ENCODE measurements around the gene PINK1.

PINK1 gene

DNA sequence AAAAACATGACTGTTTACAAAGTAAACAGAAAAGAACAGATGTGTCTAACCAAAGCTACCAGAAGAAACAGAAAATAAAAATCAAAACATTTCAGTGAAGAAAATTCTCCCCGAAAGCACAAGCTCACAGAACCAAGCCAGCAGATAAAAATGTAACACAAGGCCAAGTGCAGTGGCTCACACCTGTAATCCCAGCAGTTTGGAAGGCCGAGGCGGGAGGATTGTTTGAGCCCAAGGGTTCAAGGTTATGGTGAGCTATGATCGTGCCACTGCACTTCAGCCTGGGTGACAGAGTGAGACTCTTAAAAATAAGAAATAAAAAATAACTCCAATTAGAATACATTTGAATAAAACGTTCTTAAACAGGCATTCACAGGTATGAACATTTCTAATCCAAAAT is 47.0 kb downstream of the PINK1 start:
- DNase-seq (ENCODE audit: low read depth in 2 of 2, low spot score in 1 of 2), result no peak

DNA sequence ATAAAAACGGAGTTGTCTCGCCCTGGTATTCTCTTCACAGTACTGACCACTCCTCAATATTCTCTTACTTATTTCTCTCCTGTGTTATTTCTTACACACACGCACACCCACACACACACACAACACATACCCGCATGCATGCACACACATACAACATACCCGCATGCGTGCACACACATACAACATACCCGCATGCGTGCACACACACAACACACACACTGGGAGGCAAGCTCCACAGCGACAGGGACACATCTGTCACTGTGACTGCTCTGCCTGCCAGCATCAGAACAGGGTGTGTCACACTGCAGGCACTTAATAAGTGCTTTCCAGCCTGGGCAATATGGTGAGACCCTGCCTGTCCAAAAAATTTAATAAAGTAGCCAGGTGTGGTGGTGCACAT is 48.7 kb downstream of the PINK1 start:
- no peak for DNase-seq (ENCODE audit: low read depth in 2 of 2, low spot score in 1 of 2)

DNA sequence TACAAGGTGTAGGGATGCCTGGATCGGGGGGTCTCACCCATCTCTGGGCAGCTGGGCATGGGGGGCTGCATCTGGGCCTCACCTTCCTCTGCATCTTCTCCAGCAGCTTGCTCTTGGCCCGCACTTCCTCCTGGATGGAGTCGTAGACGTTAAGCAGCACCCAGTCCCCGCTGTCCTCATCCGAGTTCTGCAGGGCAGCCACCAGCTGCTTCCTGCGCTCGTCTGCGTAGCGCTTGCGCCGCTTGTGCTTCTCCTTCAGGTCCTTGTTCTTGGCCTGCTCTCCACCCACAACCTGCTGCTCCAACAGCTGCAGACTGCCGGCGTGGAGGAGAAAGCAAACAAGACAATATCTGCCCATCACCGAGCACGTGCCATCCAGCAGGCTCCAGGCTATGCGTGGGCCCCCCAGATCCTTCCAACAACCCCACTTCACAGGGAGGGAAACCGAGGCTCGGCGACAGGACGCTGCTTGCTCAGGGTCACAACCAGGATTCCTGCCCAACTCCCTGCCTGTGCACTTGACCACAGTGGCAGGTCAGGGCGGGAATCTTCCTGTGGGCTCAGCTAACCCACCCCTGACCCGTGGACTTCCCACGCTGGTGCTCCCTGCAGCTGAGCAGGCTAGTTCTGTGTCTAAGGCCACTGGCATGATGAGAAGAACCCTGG is 49.4 kb downstream of the PINK1 start:
- DNase-seq (ENCODE audit: low read depth in 2 of 2, low spot score in 1 of 2), result no peak

DNA sequence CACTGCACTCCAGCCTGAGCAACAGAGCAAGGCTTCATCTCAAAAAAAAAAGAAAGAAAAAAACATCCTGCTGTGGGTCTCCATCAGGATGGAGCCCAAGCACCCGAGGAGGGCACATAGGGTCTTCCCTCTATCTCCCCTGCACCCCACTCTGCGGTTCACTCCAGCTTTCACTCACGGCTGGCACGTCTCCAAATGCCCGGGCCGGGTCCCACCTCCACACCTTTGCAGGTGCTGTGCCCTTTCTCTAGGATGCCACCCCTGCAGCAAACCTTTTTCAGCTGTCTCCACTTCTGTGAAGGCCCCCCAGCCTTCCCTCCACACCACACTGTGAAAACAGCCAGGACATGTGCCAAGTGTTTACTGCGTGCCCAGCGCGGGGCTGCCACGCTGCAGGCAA is 50.4 kb downstream of the PINK1 start:
- no peak for DNase-seq (ENCODE audit: low read depth in 2 of 2, low spot score in 1 of 2)

DNA sequence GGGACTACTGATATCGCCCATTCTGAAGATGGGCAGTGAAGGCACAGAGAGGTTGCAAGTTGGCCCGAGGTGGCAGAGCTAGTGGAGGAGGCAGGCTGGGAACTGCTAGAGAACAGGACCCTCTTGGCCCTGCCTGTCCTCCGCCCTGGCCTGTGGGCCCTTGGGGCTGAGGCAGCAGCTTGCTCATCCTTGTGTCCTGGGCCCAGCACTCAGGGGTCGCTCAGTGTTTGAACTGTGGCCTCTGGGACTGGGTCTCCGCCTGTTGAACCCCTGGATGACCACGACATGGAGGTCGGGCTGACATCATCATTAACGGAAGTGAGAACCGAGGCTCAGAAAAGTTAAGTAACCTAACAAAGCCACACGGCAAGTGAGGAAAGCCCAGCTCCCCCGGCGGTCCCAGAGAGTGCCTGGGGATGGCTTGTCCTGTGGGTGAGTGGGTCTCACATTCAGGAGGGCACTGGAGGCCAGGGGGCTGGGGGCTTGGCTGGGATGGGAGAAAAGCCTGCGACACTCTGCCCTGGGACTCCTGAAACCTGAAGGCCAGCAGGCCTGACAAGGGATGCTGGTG is 50.9 kb downstream of the PINK1 start:
- no peak for DNase-seq (ENCODE audit: low read depth in 2 of 2, low spot score in 1 of 2)

DNA sequence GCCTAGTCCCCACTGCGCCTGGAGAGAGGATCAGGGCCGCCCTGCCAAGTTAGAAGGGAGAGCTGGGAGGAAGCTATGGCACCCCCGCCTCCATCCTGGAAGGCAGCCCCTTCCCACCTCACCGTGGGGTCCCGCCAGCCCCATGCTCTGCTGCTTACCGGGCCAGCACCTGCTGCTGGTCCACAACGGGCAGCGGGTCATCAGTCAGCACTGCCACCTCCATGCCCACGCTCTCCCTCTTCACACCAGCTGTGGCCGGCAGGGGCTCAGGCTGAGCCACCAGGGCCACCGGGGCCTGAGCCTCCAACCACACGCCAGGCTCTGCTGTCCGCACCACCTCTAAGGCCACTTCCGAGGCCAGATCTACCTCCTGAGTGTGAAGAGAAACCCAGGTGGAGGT is 51.4 kb downstream of the PINK1 start:
- no peak for DNase-seq (ENCODE audit: low read depth in 2 of 2, low spot score in 1 of 2)

DNA sequence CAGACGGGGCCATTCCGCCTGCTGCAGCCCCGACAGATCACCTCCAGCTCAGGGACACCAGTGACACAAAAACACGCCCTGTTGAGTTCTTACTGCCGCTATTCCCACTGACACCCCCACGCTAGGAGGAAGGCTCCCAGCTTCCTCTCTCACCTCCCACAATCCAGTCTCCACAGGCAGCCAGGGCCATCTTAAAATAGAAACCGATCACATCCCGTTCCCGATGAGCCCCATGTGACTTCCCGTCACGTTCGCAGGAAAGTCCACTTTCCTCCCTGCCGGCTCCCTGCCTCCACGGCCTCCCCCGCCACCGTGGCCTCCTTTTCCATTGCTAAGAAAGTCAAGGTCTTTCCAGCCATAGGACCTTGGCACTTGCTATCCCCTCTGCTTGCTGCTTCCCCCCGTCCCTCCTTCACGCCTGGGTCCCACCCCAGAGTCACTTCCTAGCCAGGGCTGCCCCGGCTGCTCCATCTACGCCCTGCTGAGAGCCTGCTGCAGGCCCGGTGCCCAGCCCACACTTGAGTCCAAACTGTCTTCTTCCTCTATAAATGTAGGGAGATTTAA is 51.9 kb downstream of the PINK1 start:
- DNase-seq (ENCODE audit: low read depth in 2 of 2, low spot score in 1 of 2), result no peak

DNA sequence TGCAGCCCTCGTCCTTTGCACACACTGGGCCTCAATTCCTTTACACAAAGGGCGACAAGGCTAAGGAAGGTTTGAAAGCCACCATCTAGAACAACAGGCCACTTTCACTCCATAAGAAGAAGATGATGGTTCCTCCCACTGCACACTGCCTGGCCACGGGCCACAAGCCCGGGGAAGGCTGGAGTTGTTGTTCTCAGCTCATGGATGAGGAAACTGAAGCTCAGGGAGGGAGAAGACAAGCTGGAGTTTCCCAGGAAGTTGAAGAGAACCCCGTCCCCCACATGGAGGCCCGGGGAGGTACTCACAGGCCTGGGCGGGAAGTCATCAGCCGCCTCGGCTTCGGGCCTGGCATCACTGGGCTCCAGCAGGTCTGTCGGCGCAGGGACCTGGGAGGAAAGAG is 52.5 kb downstream of the PINK1 start:
- DNase-seq (ENCODE audit: low read depth in 2 of 2, low spot score in 1 of 2), result no peak

DNA sequence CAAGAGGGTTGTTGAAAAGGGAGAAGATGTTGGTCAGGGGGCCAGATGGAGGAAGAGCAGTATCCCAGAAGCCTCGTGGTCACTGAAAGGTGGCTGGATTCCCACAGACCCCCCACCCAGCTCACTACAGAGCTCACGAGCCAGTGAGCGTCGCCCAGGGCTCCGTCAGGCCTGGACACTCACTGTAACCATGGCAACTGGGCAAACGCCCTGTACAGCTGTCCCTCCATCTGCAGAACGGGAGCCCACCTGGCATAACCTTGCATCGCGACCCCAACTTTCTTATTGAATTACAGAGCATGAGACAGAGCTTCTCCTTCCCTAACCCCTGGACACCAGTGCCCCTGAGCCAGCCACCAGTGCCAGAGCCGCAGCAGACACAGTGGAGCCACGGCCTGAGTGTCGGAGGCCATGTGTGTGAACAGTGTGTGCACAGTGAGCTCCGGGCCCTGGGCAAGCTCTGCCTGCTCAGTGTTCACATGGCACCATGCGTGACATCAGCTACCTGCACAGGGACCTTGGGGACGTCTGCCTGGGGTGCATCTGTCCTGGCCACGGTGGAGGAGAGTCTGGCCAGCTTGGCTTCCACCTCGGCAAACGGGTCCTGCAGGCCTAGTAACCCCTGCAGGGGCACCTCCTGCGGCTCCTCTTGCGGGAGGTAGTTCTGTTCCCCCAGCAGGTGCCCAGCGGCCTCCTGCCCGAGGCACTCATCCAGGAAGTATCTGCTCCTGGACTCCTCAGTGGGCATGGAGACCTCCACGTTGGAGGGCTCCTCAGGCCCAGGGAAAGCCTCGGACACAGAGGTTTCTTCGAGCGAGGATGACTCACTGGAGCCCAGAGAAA is 53.8 kb downstream of the PINK1 start:
- no peak for DNase-seq (ENCODE audit: low read depth in 2 of 2, low spot score in 1 of 2)

DNA sequence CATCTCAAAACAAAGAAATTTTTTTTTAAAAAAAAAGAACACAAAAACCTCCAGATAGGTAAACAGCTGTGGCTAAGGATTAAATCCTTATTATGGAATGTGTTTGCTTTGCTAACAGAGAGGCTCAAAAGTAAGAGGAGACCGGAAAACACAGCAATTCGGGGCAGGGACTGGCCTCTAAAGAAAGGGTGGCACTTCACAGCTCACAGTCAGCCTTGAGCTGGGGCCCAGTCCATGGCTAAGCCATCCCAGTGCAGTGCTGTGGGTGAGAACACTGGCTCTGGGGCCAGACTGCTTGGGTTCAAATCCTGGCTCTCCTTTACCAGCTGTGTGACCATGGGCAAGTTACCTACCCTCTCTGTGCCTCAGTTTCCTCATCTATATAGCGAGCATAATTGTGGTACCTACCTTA is 56.4 kb downstream of the PINK1 start:
- DNase-seq (ENCODE audit: low read depth in 2 of 2, low spot score in 1 of 2), result no peak

DNA sequence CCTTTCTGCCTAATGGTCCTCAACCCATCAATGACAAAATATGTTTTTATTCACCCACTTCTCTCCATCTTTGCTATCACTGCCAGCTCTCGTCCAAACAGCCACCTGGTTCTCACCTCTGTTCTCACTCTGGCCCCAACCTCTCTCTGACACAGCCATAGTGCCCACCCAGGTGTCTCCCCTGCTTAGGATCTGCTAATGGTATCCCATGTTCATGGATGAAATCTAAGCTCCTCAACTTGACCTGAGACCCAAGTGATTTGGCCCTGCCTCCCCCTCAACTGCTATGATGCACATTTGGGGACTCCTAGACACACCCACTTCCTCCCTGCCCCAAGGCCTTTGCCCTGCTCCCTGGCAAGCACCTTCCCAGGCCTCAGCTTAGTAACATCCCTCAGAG is 58.6 kb downstream of the PINK1 start:
- DNase-seq (ENCODE audit: low read depth in 2 of 2, low spot score in 1 of 2), result no peak

DNA sequence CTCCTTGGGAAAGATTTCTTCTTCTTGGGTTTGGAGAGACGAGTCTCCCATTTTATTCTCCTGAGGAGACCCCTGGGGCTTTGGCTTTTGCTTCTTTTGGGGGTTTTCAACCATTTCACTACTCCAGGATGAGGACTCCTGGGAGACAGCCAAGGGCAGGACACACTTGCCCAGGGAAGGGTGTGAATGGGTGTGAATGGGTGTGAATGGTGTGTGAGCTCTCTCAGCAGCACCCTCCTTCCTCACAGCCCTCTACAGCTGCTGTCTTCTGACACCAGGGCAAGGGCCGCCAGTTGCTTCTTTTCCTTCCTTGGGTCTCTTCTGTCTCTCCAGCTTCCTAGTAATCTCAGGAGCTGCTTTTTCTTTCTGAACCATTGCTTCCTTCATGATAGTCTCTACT is 60.4 kb downstream of the PINK1 start:
- no peak for DNase-seq (ENCODE audit: low read depth in 2 of 2, low spot score in 1 of 2)

DNA sequence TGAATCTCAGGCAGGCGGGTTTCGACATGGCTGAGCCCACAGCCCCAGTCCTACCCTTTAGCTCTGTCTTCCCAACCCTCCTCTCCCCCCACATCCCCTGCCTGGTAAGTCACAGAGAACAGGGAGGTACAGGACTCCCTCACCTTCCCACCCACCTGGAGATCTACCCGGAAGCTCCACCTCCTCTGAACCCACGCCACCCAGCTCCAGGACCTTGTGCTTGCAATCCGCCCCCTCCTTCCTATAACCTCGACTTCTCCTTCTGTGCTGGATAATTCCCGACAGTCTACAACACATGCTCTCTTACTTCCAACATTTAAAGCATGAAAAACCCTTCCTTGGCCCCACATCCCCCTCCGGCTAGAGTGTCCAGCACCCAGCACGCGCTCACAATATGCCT is 62.3 kb downstream of the PINK1 start:
- no peak for DNase-seq (ENCODE audit: low read depth in 2 of 2, low spot score in 1 of 2)

DNA sequence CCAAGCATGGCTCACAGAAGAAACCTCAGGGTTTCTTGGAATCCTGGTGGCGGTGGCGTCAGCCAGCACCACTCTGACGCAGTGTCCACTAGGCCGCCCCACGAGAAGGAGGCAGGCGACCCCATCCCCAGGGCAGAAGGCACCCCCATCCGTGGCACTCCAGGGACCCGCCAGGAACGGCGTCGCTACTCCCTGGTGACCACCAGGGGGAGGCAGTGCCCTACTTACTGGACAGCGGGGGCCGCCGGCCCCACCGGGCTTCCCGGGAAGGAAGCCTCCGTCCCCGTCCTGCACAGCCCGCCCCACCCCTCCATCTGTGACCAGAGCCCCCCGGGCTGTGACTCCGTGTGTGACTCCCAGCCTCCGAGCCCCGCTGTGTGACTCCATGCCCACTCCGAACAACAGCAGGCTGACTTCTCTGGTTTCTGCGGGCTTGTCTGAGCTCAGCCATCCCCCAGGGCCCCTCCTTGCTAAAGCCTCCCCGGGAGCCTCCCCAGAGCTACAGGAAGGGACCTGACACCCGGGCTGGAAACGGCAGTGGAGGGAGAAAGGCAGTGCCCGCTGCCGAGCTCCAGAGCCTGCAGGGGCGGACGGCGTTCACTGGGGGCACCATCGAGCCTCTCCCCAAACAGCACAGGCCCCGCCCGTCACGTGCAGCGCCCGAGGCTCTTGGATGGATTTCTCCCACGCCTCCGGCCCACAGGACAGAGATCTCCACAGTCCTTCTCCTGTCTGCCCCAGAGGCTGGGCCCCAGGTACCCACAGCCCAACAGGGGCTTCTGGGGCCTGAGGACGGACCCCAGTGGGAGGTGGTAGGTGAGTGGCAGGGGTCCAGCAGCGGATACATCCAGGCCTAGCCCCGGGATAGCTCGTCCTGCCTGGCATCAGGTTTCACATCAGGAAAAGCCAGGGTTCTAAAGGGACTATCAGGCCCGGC is 63.4 kb downstream of the PINK1 start:
- DNase-seq (ENCODE audit: low read depth in 2 of 2, low spot score in 1 of 2), result peak; percentile 34 to 42

DNA sequence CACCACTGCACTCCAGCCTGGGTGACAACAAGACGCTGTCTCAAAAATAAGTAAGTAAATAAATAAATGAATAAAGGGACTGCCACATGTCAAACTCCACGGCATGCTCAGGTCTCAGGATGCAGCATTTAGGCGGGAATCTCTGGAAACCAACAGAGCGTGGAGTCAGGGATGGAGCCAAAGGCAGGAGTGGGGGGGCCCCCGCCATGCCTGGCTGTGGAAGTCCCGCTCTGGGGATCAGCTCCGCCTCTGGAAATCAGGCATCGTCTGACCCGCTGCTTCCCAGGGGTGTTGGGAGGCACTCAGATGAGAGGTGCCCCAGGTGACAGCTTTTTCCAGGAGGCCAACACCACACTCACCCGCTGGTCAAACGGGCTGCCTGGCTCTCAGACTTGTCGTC is 64.3 kb downstream of the PINK1 start:
- DNase-seq (ENCODE audit: low read depth in 2 of 2, low spot score in 1 of 2), result no peak

DNA sequence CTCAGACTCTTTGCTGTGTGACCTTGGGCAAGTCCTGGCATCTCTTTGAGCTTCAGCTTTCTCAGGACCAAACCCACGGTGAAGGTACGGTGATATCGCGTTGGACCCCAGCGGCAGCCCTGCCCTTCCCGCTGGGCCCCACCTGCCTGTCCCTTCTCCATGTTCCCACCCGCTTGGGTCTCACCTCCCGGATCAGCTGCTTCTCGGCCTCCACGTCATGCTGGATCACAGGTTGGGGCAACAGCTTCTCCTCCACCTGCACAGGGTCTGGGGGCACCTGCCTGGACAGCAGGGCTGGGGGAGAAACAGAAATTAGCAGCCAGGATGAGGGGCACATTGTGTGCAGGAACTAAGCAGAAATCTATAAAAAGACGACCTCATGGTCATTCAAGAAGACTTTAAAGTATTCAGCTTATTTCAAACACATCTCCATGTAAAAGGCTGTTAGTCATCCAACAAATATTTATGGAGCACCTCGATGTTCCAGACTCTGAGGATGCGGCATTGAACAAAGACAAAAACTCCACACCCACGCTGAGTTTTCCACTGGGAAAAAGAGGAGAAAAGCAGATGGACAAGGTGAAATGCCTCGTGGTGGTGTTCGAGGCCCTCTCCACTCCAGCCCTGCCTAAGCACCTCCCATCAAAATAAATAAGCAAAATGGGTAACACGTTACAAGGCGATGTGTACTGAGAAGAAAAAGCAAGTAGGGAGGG is 65.1 kb downstream of the PINK1 start:
- DNase-seq (ENCODE audit: low read depth in 2 of 2, low spot score in 1 of 2), result no peak

DNA sequence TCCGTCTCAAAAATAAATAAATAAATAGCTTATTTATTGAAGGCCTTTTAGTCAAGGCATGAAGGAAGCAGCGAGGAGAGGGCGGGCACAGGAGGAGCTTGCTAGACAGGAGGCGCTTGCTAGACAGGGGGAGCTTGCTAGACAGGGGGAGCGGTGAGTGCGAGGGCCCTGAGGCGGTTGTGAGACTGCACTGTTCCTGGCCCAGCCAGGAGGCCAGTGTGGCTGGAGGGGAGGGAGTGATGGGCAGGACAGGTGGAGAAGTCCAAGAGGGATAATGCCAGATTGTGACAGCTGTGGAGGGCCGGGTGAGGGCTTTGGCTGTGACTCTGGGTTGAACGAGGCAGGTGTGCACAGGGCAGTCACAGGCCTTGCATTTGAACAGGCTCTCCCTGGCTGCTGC is 66.3 kb downstream of the PINK1 start:
- no peak for DNase-seq (ENCODE audit: low read depth in 2 of 2, low spot score in 1 of 2)

DNA sequence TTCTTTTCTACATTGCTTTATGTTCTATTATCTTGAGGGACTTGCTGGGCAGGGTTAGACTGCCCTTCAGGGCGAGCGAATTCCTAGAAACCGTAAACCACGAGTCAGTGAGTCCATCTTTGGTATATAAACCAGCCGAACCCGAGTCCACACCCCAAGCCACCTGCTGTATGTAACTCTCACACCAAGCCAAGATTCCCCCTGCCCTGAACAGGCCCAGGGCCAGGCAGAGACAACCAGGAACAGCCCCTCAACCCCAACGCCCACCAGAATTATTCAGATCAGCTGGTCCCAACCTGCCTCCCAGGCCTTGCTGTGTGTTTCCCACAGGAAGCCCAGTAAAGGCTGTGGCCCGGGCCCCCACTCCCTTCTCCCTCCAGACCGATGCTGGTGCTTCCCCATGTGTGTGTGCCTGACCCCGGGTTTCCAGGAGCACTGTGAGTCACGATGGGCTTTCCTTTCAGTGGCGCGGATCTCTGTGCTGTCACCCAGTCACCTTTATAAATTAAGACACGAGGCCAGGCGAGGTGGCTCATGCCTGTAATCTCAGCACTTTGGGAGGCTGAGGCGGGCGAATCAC is 67.5 kb downstream of the PINK1 start:
- no peak for DNase-seq (ENCODE audit: low read depth in 2 of 2, low spot score in 1 of 2)

All from stimulated activated CD8-positive, alpha-beta memory T cell treated with anti-CD3 and anti-CD28 coated beads, Interleukin-4, amount 100 ng/mL, for 4 hours (primary cell).